Measurements from ENCODE around the gene ACOT2.
"Not testable (repeated sequence)": the region's sequence is repeated elsewhere in the genome, so short reads cannot be mapped to it uniquely, and the experiment has no call there.

Gene ACOT2

GRCh38 chr14:73567951-73568885, 795 bp upstream of the ACOT2 start:
- peak; percentile 52 for DNase-seq

GRCh38 chr14:73568886-73569184, 178 bp upstream of the ACOT2 start:
- not testable (repeated sequence) for DNase-seq

- peak; percentile 67 for DNase-seq
Observed at GRCh38 chr14:73570913-73571312, 1.9 kb downstream of the ACOT2 start.

- not testable (repeated sequence) for DNase-seq
Observed at GRCh38 chr14:73573034-73573433, 4.0 kb downstream of the ACOT2 start.

GRCh38 chr14:73573740-73574139, 4.7 kb downstream of the ACOT2 start:
- DNase-seq = not testable (repeated sequence)

- DNase-seq = not testable (repeated sequence)
Observed at GRCh38 chr14:73574251-73574650, 5.2 kb downstream of the ACOT2 start.

- DNase-seq = no peak
Observed at GRCh38 chr14:73576391-73576790, 7.4 kb downstream of the ACOT2 start.

GRCh38 chr14:73577214-73577613, 8.2 kb downstream of the ACOT2 start:
- not testable (repeated sequence) for DNase-seq

- not testable (repeated sequence) for DNase-seq
Observed at GRCh38 chr14:73582102-73582979, 13.3 kb downstream of the ACOT2 start.

- no peak for DNase-seq
Observed at GRCh38 chr14:73588695-73589094, 19.7 kb downstream of the ACOT2 start.

GRCh38 chr14:73589116-73589515, 20.1 kb downstream of the ACOT2 start:
- no peak for DNase-seq

GRCh38 chr14:73590673-73591004, 21.6 kb downstream of the ACOT2 start:
- not testable (repeated sequence) for DNase-seq

GRCh38 chr14:73591690-73592449, 22.9 kb downstream of the ACOT2 start, which contains the start of gene ACOT4:
ACOT4 (plus strand) TSS chr14:73591873; CDS start chr14:73591960, 87 bp downstream.
- DNase-seq = peak; percentile 75

- no peak for DNase-seq
Observed at GRCh38 chr14:73594491-73594890, 25.5 kb downstream of the ACOT2 start.

GRCh38 chr14:73599499-73599898, 30.5 kb downstream of the ACOT2 start:
- DNase-seq = no peak

- no peak for DNase-seq
Observed at GRCh38 chr14:73602994-73603393, 34.0 kb downstream of the ACOT2 start.

- DNase-seq = no peak
Observed at GRCh38 chr14:73606271-73606670, 37.3 kb downstream of the ACOT2 start.

GRCh38 chr14:73607241-73607640, 38.2 kb downstream of the ACOT2 start:
- DNase-seq = no peak

- DNase-seq = no peak
Observed at GRCh38 chr14:73610687-73611086, 41.7 kb downstream of the ACOT2 start.

- peak; percentile 78 for DNase-seq
Observed at GRCh38 chr14:73612339-73613045, 43.5 kb downstream of the ACOT2 start, which contains the start of gene ACOT6. ACOT6 (plus strand) TSS chr14:73612517; CDS start chr14:73612572, 55 bp downstream.

GRCh38 chr14:73613046-73613383, 44.0 kb downstream of the ACOT2 start:
- no peak for DNase-seq

GRCh38 chr14:73613419-73613963, 44.5 kb downstream of the ACOT2 start:
- no peak for DNase-seq
